Adrenal gland (tissue), 12 donors: ENCODE results near the gene TMEM98. TPM values are rescaled to one million over a fixed set of nuclear protein-coding genes. Genes with fewer than 3 reads are reported as not detected.

Source experiments
- DNase-seq, 7 donors: peaks; one replicate each; pipeline ENCODE4 v3.0.0-alpha.2; 2019 to 2020
- H3K27ac ChIP-seq, 5 donors: fragments of 200-600 bp; sonication (generic) in 4 of 5; 1 replicate in 3 of 5; 2 replicates in 2 of 5; pipeline versions ENCODE4 v1.5.1 to v1.8.0; 2016 to 2020; ENCODE audit warnings: mild to moderate bottlenecking in 1 of 5
- H3K27me3 ChIP-seq: fragments of 200-600 bp; 2 replicates; pipeline ENCODE4 v1.8.0; 2021
- H3K36me3 ChIP-seq, 2 donors: fragments of 200-600 bp; replicated peaks in 1 of 2; 1 replicate in 1 of 2; 2 replicates in 1 of 2; pipeline versions ENCODE4 v1.5.1 to v1.8.0; 2018 to 2022
- H3K4me1 ChIP-seq, 2 donors: fragments of 200-600 bp; replicated peaks in 1 of 2; 1 replicate in 1 of 2; 2 replicates in 1 of 2; pipeline versions ENCODE4 v1.5.1 to v1.8.0; 2018 to 2021
- H3K4me3 ChIP-seq, 4 donors: fragments of 200-600 bp; sonication (generic) in 3 of 4; one replicate each; pipeline ENCODE4 v1.5.1; 2016 to 2018
- H3K9me3 ChIP-seq, 3 donors: fragments of 200-600 bp; sonication (generic) in 1 of 3; replicated peaks in 1 of 3; 1 replicate in 2 of 3; 2 replicates in 1 of 3; pipeline versions ENCODE4 v1.5.1 to v1.8.0; 2016 to 2021
- POLR2A ChIP-seq, 2 donors: fragments of 450-650 bp; IDR thresholded peaks; one replicate each; pipeline ENCODE4 v1.6.1; 2017; ENCODE audit warnings: antibody characterized with exemption in 2 of 2, mild to moderate bottlenecking in 2 of 2, moderate library complexity in 1 of 2
- WGBS, 4 donors: extraction: QIAGEN DNeasy Blood & Tissue Kit in 2 of 4; methylation state at CpG; one replicate each; pipeline versions ENCODE4 v1.1.5 to v1.1.7; 2013 to 2017; 5-methylcytosine and 5-hydroxymethylcytosine counted together
- intact Hi-C, 2 donors: fragments of 100-400 bp; cut with DNase I; formaldehyde crosslinking; loops; one replicate each; pipeline versions ENCODE4 v1.14.1 to v1.15.0; 2022 to 2023
- polyA plus RNA-seq, 3 donors: library from polyadenylated mRNA; stranded (reverse); fragments of 200-250 nt in 2 of 3; fragments of 350-450 nt in 1 of 3; fragmentation: Illumina TruSeq in 1 of 3; extraction: RNeasy Lipid Tissue Mini Kit (QIAGEN cat#74804) in 1 of 3; gene quantifications; one replicate each; pipeline ENCODE4 v1.2.3, GENCODE V29; 2013 to 2014
- total RNA-seq, 9 donors: library from RNA; depleted of rRNA in 4 of 9; stranded (reverse); fragments of >200 nt in 4 of 9; fragments of 120-200 nt in 1 of 9; fragmentation: NEBNext Ultra II Directional in 1 of 9; extraction: Animal tissue kit (Norgen Biotek cat#: 25700) in 1 of 9; gene quantifications; one replicate each; pipeline versions ENCODE4 v1.1.0 to v1.2.4, GENCODE V29; 2013 to 2023
- TF ChIP-seq, protein P1 (sequence below), 6 experiments: fragments of 450-650 bp in 4 of 6; fragments of 200-600 bp in 2 of 6; sonication (generic) in 1 of 6; IDR thresholded peaks; 1 replicate in 5 of 6; 2 replicates in 1 of 6; pipeline versions ENCODE4 v1.5.1 to v1.8.0; 2016 to 2021; ENCODE audit warnings: antibody characterized with exemption in 6 of 6, mild to moderate bottlenecking in 2 of 6, moderate library complexity in 1 of 6
- donor health status: healthy with polysubstance abuse.
- donor health status: Bipolar disorder and iron deficiency.
- donor health status: DM: yes; HTN: yes; CAD: no.
- donor health status: DM: no; HTN: no; CAD: no.
- donor health status: DM: no; HTN: no; CAD: no.
- donor health status: DM: yes; HTN: yes; CAD: no.

The TMEM98 gene
- total and polyA plus RNA-seq, 12 donors, result 19.5 to 167 (median 77.3) TPM

- WGBS, 4 donors, result 92 to 100% (median 96%) methylated on average over 2 of the region's 2 CpGs
- Histone ChIP-seq H3K9me3 (no peaks in the 10 kb centered on the region), H3K27me3 (no peaks in the 10 kb centered on the region), H3K36me3 (peaks cover 0 to 12% of the 10 kb centered on the region in 2 donors), H3K4me3 (no peak overlapping the region), H3K27ac (no peak overlapping the region), H3K4me1 (peaks cover under 1 to 1% of the 10 kb centered on the region in 2 donors)
- TF ChIP-seq, protein P1, sequence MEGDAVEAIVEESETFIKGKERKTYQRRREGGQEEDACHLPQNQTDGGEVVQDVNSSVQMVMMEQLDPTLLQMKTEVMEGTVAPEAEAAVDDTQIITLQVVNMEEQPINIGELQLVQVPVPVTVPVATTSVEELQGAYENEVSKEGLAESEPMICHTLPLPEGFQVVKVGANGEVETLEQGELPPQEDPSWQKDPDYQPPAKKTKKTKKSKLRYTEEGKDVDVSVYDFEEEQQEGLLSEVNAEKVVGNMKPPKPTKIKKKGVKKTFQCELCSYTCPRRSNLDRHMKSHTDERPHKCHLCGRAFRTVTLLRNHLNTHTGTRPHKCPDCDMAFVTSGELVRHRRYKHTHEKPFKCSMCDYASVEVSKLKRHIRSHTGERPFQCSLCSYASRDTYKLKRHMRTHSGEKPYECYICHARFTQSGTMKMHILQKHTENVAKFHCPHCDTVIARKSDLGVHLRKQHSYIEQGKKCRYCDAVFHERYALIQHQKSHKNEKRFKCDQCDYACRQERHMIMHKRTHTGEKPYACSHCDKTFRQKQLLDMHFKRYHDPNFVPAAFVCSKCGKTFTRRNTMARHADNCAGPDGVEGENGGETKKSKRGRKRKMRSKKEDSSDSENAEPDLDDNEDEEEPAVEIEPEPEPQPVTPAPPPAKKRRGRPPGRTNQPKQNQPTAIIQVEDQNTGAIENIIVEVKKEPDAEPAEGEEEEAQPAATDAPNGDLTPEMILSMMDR (IDR thresholded peaks at IDR 0.05), result no peak
- TF ChIP-seq POLR2A (IDR thresholded peaks at IDR 0.05), result no peak
- intact Hi-C loops, result no loop called here
- DNase-seq, result no peak
Observed at GRCh38 chr17:32933881-32934280, 5.9 kb downstream of the TMEM98 start.

- Histone ChIP-seq H3K27me3 (no peaks in the 10 kb centered on the region), H3K4me3 (no peak overlapping the region), H3K36me3 (peaks cover 0 to 12% of the 10 kb centered on the region in 2 donors), H3K27ac (no peak overlapping the region), H3K4me1 (no peaks in the 10 kb centered on the region), H3K9me3 (no peaks in the 10 kb centered on the region)
- WGBS, 4 donors, result 81 to 92% (median 90%) methylated on average over 2 of the region's 2 CpGs
- TF ChIP-seq, protein P1 (IDR thresholded peaks at IDR 0.05), result no peak
- TF ChIP-seq POLR2A (IDR thresholded peaks at IDR 0.05), result no peak
- DNase-seq, result no peak
- intact Hi-C loops, result no loop called here
Observed at GRCh38 chr17:32935726-32936125, 7.8 kb downstream of the TMEM98 start.

GRCh38 chr17:32936186-32936893 is 8.4 kb downstream of the TMEM98 start:
- no peak for TF ChIP-seq POLR2A (IDR thresholded peaks at IDR 0.05)
- TF ChIP-seq, protein P1 (IDR thresholded peaks at IDR 0.05), result no peak
- H3K36me3 ChIP-seq, result peaks cover 0 to 12% of the 10 kb centered on the region in 2 donors
- H3K27me3 ChIP-seq, result no peaks in the 10 kb centered on the region
- DNase-seq, result no peak
- intact Hi-C loops, result no loop called here
- no peaks in the 10 kb centered on the region for H3K9me3 ChIP-seq
- WGBS, 4 donors, result 75 to 91% (median 90%) methylated on average over 8 to 15 of the region's 15 CpGs
- H3K27ac ChIP-seq, result peak overlapping the region in 1 of 5 donors; percentile 6
- H3K4me3 ChIP-seq, result no peak overlapping the region
- no peaks in the 10 kb centered on the region for H3K4me1 ChIP-seq

- TF ChIP-seq POLR2A (IDR thresholded peaks at IDR 0.05), result no peak
- TF ChIP-seq, protein P1 (IDR thresholded peaks at IDR 0.05), result peak; percentile 65 to 83 (median 78)
- Histone ChIP-seq H3K4me3 (no peak overlapping the region), H3K4me1 (no peaks in the 10 kb centered on the region), H3K9me3 (no peaks in the 10 kb centered on the region), H3K27me3 (no peaks in the 10 kb centered on the region), H3K36me3 (peaks cover 0 to 12% of the 10 kb centered on the region in 2 donors), H3K27ac (peak overlapping the region in 1 of 5 donors; percentile 6)
- 25 to 57% (median 28%) methylated on average over 3 to 14 of the region's 14 CpGs for WGBS, 4 donors
- DNase-seq, result peak; percentile 46 to 72 (median 66)
- intact Hi-C loops, result no loop called here
Observed at GRCh38 chr17:32936894-32937500, 9.0 kb downstream of the TMEM98 start.
